Ishikawa (cell line): Measurements from ENCODE around the gene PLVAP.

Source experiments
- CEBPB ChIP-seq: IDR thresholded peaks from 2 replicates; pipeline ENCODE4 v1.6.1; 2012
- CREB1 ChIP-seq: IDR thresholded peaks from 2 replicates; pipeline ENCODE4 v1.6.1; 2012; ENCODE audit warnings: low read depth
- EGR1 ChIP-seq: IDR thresholded peaks from 2 replicates; pipeline ENCODE4 v1.6.1; 2012
- EP300 ChIP-seq: IDR thresholded peaks from 2 replicates; pipeline ENCODE4 v1.6.1; 2012; ENCODE audit warnings: borderline replicate concordance
- FOXM1 ChIP-seq: IDR thresholded peaks from 2 replicates; pipeline ENCODE4 v1.6.1; 2012; ENCODE audit warnings: low read depth, borderline replicate concordance
- MAX ChIP-seq: IDR thresholded peaks from 2 replicates; pipeline ENCODE4 v1.6.1; 2012
- NFIC ChIP-seq: IDR thresholded peaks from 2 replicates; pipeline ENCODE4 v1.6.1; 2012
- RAD21 ChIP-seq: IDR thresholded peaks from 2 replicates; pipeline ENCODE4 v1.6.1; 2012; ENCODE audit warnings: low read depth
- REST ChIP-seq: IDR thresholded peaks from 2 replicates; pipeline ENCODE4 v1.6.1; 2012; ENCODE audit warnings: low read depth, mild to moderate bottlenecking
- TAF1 ChIP-seq: IDR thresholded peaks from 2 replicates; pipeline ENCODE4 v1.6.1; 2012; ENCODE audit warnings: low read depth, mild to moderate bottlenecking
- TCF12 ChIP-seq: IDR thresholded peaks from 2 replicates; pipeline ENCODE4 v1.6.1; 2012; ENCODE audit warnings: low read depth
- TEAD4 ChIP-seq: IDR thresholded peaks from 2 replicates; pipeline ENCODE4 v1.6.1; 2012
- USF1 ChIP-seq: IDR thresholded peaks from 2 replicates; pipeline ENCODE4 v1.6.1; 2012
- YY1 ChIP-seq: IDR thresholded peaks from 2 replicates; pipeline ENCODE4 v1.6.1; 2012; ENCODE audit warnings: low read depth
- ZBTB7A ChIP-seq: IDR thresholded peaks from 2 replicates; pipeline ENCODE4 v1.6.1; 2012; ENCODE audit warnings: low read depth

The PLVAP gene

GRCh38 chr19:17359905-17360800 is 17.0 kb downstream of the PLVAP start:
- TF ChIP-seq EGR1 (no peak), TEAD4 (no peak), EP300 (no peak), RAD21 (no peak), REST (no peak), TAF1 (no peak)

- no peak for TF ChIP-seq TEAD4
- no peak for TF ChIP-seq EP300
- TF ChIP-seq TAF1: no peak
- TF ChIP-seq REST: no peak
- no peak for TF ChIP-seq MAX
- TF ChIP-seq TCF12: no peak
- no peak for TF ChIP-seq FOXM1
- TF ChIP-seq ZBTB7A: no peak
- TF ChIP-seq YY1: no peak
- TF ChIP-seq NFIC: no peak
- no peak for TF ChIP-seq CREB1
- no peak for TF ChIP-seq RAD21
- TF ChIP-seq USF1: no peak
- TF ChIP-seq EGR1: no peak
- no peak for TF ChIP-seq CEBPB
Observed at GRCh38 chr19:17358395-17358794, 18.7 kb downstream of the PLVAP start.

- no peak for TF ChIP-seq YY1
- TF ChIP-seq ZBTB7A: no peak
- no peak for TF ChIP-seq RAD21
- no peak for TF ChIP-seq CREB1
- no peak for TF ChIP-seq NFIC
- TF ChIP-seq EP300: no peak
- no peak for TF ChIP-seq TAF1
- TF ChIP-seq CEBPB: no peak
- TF ChIP-seq REST: no peak
- TF ChIP-seq FOXM1: no peak
Observed at GRCh38 chr19:17357724-17358123, 19.4 kb downstream of the PLVAP start.

GRCh38 chr19:17357078-17357666 is 20.0 kb downstream of the PLVAP start:
- TF ChIP-seq CEBPB (0 out of 2 replicates have a peak, but pooled peaks have one; percentile 19), USF1 (no peak)

- TF ChIP-seq CEBPB: no peak
- no peak for TF ChIP-seq FOXM1
- TF ChIP-seq TAF1: no peak
- no peak for TF ChIP-seq NFIC
- TF ChIP-seq ZBTB7A: no peak
- TF ChIP-seq TEAD4: no peak
- no peak for TF ChIP-seq REST
- TF ChIP-seq EGR1: no peak
- no peak for TF ChIP-seq USF1
- no peak for TF ChIP-seq CREB1
- no peak for TF ChIP-seq MAX
- TF ChIP-seq YY1: no peak
- TF ChIP-seq RAD21: no peak
- no peak for TF ChIP-seq TCF12
- TF ChIP-seq EP300: no peak
Observed at GRCh38 chr19:17353386-17353785, 23.8 kb downstream of the PLVAP start.
